Stromal cell of bone marrow (primary cell): ENCODE measurements around the gene NEUROD1.
"Not testable (repeated sequence)": the region's sequence is repeated elsewhere in the genome, so short reads cannot be mapped to it uniquely, and the experiment has no call there.

ENCODE experiments used
- DNase-seq: peaks from one replicate; pipeline ENCODE4 v3.0.0-alpha.2; 2012; ENCODE audit warnings: low read depth

The NEUROD1 gene

DNA sequence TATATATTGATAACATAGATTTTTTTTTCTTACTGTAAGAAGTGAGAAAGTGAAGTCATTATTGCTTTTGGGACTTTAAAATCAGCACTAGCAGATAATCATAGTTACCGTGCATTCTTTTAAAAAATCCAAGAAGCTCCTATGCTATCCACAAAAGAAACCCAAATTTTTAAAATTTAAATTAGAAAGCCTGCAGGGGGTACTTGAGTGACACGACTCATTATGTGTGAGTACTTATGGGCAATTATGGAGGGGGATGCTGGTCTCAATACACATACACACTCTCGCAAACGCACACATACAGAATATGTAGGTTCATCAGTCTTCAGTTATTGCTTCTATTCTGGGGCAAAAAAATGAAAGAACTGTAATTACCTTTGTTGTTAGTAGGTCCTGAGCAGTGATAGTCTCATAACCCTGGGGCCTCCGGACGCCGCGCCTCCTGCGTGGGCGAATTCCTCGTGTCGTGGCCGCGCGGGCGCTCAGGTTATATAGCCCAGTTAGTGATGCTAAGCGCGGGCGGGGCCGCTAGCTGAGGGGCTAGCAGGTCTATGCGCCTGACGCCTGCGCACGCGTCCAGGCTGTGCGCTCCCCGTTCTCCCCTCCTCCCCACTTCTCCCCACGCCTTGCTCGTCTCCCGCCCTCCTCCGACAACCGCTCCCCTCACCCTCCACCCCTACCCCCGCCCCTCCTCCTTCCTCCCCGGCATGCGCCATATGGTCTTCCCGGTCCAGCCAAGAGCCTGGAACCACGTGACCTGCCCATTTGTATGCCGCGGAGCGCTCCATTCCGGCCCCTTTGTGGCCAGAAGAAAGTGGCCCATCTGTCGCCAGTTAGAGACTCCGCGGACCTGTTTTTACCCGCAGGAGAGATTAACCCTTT lies at the start of gene NEUROD1:
TSS of gene NEUROD1 (minus strand) at position 463 of the 882 bp plus-strand sequence. CDS start 1,657 bp downstream, outside the sequence.
- DNase-seq = no peak

DNA sequence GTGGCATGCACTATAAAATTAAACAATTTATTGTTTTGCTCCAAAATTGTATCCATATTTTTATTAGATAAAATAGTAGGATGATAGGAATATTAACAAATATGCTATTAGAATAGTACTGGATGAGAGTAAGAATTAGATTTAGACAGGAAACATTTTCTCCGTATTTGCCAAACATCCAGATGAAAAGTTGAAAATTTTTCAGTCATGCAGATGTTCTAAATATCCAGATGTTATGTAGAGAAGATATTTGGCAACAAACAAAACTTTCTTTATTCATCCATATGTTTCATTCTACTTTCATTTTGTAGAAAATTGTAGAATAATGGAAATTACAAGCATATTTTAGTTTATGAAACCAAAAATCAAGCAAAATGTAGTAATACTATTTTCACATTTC lies 45.2 kb upstream of the NEUROD1 start:
- DNase-seq = no peak

GRCh38 chr2:181724662-181725061 lies 44.3 kb upstream of the NEUROD1 start:
- DNase-seq = no peak

- DNase-seq = no peak
Observed at GRCh38 chr2:181723731-181724130, 43.4 kb upstream of the NEUROD1 start.

DNA sequence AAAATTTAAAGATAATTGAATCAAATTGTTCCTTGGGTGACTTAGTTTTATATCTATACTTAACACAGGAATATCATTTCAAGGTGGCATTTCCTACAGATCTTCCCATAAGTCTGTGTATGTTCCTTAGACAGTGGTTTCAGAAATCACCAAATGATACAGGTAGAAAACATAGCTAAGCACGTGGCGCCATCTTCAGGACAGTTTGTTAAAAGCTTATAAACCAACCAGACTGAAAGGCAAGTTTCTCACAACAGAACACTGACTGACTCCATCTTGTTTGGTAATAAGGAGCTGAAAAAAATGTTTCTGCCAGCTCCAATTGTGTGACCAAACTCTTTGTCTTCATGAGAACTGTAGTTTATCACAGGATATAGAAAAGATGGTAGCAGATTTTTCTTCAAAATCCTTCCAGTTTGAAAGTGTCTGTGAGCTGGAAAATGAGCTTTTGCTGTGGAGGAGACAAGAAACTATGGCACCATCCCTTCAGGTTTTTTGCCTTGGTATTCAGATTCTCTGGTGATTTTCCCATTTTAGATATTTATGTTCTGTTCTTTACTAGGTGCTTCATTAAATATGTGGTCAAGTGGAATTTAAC lies 34.8 kb upstream of the NEUROD1 start:
- DNase-seq = peak; percentile 69

GRCh38 chr2:181711051-181711450 lies 30.7 kb upstream of the NEUROD1 start:
- DNase-seq = not testable (repeated sequence)

DNA sequence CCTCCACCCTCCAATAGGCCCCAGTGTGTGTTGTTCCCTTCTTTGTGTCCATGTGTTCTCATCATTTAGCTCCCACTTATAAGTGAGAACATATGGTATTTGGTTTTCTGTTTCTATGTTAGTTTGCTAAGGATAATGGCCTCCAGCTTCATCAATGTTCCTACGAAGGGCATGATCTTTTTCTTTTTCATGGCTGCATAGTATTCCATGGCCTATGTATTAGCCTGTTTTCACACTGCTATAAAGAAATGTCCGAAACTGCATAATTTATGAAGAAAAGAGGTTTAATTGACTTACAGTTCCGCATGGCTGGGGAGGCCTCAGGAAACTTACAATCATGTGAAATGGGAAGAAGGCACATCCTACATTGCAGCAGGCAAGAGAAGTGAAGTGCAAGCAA lies 22.2 kb upstream of the NEUROD1 start:
- DNase-seq = not testable (repeated sequence)

- DNase-seq = no peak
Observed at GRCh38 chr2:181698223-181698622, 17.9 kb upstream of the NEUROD1 start.

GRCh38 chr2:181697571-181697970 lies 17.3 kb upstream of the NEUROD1 start:
- DNase-seq = no peak

GRCh38 chr2:181697126-181697525 lies 16.8 kb upstream of the NEUROD1 start:
- DNase-seq = no peak

DNA sequence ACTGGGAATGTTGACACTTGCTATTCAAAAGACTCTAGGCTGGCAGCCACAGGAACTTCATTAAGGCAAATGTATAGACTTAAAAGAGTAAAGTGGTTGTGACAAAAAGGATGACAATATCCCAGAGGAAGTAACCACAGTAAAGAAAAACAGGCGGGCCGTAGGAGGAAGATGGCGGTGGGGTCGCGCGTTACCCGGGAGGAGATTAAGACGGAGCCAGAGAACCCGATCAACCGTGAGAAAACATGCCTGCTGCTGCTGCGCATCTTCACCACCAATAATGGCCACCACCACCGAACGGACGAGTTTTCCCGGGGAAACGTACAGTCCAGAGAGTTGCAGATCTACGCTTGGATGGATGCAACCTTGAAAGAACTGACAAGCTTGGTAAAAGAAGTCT lies 14.0 kb upstream of the NEUROD1 start:
- no peak for DNase-seq

- DNase-seq = no peak
Observed at GRCh38 chr2:181690860-181691259, 10.5 kb upstream of the NEUROD1 start.

DNA sequence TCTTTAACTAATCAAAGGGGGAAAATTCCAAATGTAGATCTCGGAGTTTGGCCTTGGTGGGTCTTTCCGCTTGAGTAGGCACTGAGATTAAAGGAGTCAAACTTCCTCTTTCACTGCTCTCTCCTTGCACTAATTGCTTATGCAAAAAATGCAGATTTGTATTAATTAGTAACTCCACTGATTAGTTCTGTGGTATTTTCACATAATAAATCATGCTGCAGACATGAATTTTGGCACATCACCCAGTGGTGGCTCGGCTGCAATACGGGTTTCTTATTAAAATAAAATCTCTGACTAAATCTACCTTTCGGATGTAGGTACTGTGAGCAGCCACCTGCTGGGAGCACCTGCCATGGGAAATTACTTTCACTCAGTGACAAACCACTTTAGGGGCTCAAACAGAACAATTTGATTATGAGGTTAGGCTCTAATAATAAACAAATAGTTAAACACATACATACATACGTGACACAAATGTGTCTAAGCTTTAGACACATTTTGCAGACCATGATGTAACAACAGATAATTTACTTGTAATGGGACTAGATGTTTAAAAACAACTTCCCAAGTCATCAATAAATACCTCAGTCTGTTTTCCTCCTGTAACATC lies 6.4 kb upstream of the NEUROD1 start:
- no peak for DNase-seq

DNA sequence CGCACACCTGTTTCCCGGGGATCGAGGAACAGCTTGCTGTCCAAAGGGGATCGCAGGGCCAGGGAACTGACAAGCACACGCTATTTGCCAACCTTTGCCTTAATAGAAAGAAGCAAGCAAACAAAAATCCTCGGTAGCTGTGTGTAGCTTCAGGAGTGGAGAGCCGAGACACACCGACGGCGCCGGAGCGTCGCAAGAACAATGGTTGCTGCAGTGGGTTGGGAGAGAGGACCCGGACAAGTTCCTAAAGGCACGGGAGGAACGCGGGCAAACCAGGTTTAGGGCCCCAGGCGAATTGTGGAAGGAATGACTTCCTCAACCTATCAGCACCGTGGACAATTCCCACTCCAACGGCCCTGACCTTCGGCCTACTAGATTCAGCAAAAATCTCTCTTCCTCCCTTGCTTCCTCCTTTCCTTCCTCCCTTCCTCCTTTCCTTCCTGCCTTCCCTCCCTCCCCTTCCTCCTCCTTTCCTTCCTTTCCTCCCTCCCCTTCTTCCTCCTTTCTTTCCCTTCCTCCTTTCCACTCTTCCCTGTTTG lies 4.9 kb upstream of the NEUROD1 start:
- no peak for DNase-seq

DNA sequence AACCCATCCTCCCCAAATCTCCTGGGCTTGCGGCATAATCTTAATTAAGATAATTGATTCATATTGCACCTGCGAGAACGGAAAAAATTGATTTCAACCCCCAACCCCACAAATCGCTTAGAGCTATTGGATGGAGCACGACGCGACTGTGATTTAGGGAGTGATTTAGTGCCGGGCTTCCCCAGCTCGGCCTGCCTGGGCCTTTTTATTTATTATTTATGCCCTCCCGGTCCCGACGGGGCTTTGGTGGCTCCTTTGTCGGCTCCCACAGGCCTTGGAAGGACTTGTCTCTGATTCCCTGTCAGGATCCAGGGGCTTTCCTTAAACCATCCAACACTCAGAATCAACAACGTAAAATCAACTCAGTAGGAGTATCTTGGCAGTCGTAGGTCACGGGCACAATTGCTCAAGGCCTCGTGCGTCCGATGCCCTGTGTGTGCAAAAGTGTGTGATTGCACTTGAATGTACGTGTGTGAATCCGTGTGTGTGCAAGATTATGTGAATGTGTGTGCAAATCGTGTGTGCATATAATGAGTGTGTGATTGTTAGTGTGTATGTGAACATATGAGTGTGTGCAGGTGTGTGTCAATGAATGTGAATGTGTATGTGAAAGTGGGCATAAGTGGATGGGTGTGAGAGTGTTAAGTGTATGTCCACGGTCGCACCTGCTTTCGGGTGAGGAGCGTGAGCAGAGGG lies 4.3 kb upstream of the NEUROD1 start:
- DNase-seq = no peak

DNA sequence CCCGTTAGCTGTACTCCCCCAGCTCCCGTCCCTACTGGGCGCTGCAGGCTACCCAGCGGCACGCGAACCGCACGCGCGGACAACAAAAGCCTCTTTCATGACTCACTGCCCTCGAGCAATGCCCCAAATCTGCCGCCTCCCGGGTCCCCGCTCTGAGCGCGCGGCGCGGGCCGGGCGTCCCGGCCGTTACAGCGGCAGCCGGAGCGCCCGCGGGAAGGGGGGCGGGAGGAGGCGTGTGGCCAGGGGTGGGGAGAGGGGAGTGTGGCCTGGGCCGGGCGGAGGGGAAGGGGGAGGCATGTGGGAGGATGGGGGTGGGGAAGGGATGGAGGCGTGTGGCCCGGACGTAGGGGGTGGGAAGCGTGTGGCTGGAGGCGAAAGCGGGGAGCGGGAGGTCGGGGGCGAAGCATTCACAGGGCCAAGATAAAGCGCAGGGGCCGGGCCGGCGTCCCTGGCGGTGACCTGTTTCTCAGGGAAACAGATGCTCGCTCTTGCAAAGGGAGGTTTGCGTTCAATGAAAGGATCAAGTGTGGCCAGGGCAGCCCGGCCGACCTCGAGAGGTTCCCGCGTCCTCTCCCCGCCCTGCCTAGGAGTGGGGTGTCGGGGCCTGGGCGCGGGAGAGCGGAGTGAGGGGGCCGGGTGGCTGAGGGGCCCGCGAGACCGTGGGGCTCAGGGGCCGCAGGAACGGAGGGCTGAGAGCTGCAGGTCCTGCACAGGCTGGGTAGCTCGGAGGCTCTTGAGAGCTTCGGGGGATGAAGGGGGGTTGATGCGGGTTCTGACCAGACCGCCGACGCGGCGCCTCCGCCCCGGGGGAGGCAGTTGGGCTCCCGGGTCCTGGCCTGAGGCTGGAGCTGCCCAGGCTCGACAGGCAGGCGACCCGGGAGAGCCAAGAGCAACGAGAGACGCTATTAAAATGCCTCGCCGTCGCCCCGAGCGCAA lies 3.5 kb upstream of the NEUROD1 start:
- no peak for DNase-seq

DNA sequence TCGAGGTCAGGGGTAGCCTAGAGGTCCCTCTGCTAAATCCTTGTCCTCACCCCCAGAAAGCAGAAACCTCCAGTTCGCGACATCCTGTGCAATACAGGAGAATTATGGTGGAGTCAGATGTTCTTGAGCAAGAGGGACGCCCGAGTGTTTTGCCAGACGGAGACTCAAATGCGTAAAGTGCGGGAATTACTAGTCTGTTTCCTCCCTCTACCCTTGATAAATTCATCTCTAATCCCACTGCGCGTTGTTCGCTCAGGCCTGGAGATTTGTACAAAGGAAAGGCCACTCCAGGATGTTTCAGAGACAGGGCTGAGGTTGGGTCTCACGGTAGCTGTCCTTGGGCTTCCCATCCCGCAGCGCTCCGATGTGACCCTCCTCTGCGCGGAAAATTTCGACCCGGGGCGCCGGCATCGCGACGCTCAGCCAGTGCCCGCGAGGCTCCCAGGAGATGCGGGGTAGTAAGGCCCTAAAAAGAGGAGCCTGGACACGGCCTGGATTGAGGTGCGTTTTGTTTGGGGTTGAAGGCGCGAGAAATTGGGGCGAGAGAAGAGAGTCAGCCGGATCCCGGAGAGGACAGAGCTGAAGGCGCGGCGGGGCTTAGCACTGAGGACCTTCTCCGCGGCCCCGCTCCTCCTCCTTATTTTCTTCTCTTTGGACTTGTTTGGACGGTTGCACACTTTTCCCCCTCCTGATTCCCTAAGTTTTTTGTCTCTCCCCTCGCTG lies 2.6 kb upstream of the NEUROD1 start:
- DNase-seq = no peak

DNA sequence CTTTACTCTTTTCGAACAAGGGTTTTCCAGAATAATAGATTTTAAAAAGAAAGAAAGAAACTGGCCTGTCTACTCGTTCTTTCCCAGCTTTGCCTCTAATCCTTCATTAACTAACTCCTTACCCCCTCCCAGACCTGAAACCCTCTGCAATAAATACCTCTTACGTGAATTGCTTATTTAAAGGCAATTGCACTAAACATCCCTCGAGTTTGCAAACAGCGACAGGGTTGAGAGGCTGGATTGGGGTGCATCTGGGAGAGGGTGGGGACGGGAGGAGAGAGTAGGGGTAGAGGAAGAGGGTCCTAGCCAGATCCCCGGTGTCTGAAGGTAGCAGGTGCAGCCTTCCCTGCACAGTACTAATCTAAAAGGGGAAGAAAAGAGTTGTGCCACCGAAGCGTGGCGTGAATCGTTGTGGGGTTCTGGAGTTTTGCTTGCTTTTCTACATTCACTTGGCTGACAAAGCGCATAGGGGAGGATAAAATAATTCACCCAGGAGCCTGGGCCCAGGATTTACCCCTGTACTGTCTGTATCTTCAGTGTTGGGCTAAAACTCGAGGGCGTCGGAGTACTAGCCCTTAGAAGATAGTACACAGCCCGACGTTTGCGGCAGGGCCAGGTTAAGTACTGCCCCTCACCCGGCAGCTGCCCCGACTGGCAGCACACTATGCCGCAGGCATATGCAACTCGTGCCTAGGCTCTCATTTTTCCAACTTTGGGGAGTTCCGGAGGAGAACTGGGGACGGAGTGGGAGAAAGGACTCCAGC lies 1.9 kb upstream of the NEUROD1 start:
- DNase-seq = no peak

DNA sequence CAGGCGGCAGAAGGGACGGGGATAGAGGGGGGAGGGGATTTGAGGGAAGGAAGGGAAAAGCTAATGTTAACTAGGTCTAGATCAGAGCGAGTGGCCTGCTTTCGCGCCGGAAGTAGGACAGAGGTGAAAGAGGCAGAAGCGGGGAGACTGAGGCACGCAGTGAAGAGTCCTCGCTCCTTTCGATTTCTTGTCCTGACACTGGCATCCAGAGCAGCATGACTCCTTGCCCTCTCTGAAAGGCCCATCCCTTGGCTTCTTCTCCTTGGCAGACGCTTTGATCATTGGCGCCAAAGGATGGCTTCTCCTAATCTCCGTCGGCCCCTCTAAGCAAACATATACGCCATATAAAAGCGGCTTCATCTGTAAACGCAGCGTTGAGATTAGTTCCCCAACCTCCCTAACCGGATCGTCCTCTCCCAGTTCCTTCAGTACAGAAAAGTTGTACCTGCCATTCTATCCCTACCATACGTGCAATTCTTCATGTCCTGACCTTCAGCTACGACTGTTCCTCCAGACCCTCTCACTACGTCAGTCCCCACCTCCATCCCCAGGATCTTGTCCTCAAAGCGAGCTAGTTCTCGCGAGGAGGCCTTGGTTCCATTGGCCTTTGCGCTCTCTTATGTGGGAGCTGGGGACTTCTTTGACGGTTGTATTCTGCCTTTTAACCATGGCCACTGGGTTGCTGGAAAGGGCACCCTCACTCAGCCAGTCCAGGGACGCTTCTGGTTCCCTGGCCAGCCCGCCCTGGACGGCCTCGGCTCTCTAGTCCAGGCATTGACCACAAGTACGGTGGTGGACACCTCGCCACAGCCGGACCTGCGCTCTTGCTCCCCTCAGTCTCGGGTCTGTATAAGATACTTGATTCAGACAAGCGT lies 857 bp upstream of the NEUROD1 start:
- DNase-seq = no peak
